NCI-H446 (cell line): ENCODE data around the gene ZER1.

Source experiments
- DNase-seq, 2 experiments: peaks; one replicate each; lab custom pipeline; 2025; lab: John Stamatoyannopoulos, UW

Gene ZER1

DNA sequence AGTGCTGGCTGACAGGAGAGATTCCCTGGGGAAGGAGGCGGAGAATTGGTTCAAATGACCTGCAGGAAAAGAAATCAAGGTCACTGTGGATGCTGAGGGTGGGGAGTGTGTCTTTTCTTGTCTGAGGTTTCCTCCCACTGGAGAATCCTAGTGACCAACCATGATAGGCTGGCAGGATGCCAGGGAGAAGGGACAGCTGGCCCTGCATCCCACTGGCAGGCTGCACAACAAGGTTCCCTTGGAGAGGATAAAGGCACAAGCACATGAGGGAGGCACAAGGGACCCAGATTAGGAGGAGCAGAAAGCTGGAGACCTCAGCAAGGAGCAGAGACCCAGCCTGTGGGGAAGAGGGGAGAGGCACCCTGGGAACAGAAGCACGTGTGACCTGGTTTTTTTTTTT is 36.4 kb downstream of the ZER1 start:
- no peak for DNase-seq

DNA sequence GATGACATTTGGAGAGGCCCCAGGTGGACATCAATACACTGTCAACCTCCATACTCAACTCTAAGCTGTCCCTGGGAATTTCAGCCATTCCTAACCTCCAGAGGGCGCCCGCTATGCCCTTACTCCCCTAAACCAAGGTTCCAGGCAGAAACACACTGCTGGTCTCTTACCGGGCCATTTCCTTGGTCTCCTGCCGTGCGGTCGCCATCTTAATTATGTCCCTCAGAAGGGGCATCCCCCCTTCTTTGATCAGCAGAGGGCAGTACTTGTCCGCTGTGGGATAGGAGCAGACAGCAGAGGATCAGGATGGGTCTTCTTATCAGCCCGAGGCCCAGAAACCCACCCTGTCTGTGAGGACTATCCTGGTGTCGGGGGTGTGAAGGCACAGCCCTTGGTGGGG is 38.5 kb downstream of the ZER1 start:
- peak in 1 of 2 experiments; percentile 42 for DNase-seq

DNA sequence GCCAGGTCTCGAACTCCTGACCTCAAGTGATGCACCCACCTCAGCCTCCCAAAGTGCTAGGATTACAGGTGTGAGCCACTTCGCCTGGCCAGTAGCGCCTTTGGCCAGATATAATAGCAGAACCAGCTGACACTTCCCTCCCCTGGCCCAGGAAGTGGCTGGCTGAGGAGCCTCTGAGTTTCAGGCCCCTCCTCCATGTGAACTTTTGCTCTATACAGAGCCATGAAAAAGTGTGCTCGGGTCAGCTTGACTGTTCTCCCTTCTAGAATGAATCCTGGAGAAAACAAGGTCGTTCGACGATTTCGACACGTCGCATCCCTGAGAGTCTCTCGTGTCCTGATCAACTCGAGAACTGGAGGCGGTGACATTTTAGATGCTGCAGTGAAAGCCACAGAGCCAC is 39.2 kb downstream of the ZER1 start:
- no peak for DNase-seq

DNA sequence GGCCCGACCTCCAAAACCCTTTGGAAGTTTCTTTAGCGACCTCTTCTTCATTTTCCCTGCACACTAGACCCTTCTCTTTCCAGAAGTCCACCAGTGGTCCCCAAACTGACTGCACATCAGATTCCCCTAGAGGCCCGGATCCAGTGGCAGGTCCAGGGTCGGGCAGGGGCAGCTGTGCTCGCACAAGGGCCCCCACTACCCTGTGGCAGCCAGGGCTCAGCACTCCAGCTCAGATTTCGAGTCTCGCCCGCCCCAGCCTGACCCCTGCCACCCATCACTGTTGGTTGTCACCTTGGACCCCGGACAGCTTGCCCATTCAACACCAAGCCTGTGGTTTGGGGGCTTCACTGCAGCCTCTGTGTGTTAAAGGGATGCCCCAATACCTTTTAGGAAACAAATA is 40.0 kb downstream of the ZER1 start:
- DNase-seq, result no peak

DNA sequence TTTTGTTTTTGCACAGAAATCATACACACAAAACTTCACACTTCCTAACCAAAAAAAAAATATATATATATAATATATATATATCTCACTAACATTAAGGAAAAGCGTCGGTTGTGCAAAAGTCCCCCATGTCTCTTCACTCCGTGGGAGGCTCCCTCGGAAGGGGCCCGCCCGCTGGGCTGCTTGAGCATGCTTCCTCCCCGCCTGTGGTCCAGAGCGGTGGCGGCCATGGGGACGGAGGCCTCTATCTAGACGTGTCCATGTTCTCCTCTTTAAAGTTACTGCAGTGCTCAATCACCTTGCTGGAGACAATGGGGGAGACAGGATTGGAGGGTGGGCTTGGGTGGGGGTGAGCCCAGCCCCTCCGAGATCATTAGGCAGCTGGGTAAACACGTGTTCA is 40.6 kb downstream of the ZER1 start:
- DNase-seq, result no peak

DNA sequence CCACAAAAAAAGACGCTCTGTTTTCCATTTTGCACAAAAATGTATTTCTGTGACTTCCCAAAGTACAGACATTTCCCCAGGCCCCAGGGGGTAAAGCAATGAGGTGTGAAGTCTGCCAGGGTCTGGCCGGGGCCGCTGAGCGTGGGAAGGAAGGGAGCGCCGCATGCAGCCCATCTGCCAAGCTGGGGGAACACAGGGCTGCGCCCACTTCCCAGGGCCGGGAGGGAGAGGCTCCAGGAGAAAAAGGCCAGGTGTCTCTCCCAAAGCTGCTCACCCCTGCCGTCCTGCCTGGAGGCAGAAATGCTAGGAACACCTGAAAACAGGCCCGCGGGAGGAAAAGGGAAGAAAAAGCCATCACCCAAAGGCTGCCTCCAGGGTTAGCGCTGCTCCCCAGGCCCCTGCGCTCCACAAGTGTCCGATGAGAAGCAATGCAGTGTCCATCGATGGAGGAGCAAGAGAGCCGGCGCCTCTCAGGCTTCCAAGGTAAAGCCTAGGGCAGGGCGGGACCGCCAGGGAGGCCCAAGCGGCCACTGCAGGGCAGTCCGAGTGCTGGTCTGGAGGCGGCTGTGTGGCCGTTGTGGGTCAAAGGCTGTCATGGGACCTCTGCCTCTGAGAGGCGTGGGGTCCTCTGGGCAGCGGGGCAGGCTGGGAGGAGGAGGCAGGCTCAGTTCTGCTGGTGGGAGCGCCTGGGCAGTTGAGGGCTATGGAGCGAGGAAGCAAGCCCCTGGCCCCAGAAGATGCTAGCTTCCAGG is 41.8 kb downstream of the ZER1 start:
- DNase-seq, result no peak

DNA sequence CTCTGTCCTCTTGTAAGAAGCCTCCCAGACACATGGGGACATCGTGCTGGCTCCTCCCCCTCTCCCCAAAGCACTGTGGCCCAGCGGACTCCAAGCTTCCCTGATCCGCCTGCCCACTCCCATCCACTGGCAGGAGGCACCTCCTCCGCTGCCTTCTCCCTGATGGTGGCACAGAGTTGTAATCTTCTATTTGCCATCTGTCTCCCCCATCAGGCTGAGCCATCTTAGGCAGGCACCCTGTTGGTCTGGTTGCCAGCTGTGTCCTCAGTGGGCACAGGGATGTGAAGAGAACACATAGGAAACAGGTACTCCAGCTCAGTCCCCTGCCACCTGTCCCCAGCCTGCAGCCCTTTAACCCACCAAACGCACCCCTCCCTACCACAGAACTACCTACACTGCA is 42.4 kb downstream of the ZER1 start:
- DNase-seq, result peak in 1 of 2 experiments; percentile 41

DNA sequence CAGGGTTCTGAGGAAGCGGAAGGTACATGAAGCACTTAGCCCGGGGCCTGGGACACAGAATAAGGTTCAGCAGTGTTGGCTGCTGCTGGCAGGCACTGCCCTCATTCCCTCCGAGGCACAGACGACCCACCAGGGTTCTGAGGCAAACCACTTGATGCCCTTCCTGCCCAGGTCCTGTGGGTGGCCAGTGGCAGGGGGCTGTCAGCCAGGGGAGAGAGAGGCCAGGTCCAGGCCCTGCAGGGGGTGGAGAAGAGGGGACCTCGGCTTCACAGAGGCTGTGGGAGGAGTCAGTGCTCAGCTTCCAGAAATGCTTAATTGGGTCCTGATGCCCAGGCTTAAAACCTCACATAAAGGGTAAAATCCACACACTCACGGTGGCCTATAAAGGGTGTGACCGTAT is 43.4 kb downstream of the ZER1 start:
- no peak for DNase-seq

DNA sequence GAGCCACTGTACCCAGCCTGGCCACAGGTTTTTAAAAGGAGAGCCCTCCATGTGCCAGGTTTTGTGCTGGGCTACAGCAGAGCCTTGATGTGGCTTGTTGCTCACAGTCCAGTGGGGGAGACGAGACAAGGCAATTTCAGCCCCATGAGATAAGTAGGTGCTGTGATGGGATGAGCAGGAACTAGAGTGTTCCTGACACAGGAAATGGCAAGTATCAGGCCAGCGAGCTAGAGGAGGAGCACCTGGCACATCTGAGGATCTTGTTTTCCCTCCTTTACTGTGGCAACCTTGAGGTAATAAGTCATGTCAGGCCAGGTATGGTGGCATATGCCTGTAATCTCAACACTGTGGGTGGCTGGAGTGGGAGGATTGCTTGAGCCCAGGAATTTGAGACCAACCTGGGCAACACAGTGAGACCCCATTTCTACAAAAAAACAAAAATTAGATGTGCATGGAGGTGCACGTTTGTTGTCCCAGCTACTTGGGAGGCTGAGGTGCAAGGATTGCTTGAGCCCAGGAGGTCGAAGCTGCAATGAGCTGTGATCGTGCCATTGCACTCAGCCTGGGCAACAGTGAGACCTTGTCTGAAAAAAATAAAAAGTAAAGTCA is 44.0 kb downstream of the ZER1 start:
- no peak for DNase-seq

DNA sequence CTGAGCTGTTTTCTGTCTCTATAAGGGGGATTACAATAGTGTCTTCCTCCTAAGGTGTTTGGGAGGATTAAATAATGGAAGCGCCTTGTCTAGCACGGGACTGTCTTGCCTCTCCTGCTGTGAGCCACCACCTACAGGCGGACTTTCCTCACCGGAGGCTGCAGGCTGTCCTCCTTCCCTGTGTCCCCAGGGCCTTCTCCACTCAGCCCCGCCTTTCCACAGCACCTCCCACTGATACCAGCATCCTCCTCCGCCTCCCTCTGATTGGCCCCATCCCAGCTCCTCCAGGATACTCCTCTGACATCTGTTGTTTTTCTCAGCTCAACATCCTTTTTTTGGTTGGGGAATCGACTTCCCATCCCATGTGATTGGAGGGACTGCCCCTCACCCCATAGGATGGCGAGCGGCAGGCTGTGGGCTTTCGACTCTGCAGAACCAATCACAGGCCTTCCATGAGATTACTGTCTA is 46.9 kb downstream of the ZER1 start:
- peak; percentile 64 to 82 for DNase-seq

DNA sequence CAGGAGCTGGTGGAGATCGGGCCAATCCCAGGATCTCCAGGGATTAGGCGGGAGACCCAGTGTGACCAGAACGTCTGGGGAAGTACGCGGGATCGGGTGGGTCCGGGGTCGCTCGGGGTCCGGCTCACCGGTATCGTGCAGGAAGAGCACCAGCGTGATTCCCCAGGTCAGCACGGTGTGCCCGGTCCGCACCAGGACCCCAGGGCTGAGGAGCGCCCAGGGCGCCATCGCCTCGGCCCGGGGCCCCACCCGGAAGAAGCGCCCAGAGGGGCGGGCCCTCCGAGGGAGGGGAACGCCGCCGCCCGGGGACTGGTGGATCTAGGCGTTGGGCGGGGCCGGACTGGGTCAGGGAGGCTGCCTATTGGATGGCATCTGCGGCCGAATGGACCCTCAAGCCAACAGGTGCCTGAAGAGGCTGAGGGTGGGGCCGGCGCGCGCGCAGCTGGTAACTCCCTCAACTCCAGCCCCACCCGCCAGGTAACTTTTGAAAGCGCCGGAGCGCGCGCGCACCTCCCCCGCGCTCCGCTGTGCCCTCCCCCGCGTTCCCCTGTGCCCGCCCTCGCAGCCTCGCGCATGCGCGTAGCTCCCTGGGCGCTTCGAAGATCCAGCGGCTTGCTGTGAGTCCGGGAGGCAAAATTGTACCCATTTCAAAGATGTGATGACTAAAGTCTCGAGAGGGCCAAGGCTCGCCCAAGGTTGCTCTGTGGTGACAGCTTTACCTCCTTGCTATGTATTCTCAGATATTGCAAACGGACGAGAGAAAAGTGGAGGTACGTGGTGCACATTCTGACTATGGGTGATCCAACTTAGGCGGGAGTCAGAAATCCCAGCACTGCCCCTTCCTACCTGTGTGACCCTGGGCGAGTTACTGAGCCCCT is 47.6 kb downstream of the ZER1 start, which contains the start of gene ZDHHC12:
ZDHHC12 (minus strand) TSS at position 262 of the 878 bp plus-strand sequence; CDS start at position 228, 34 bp downstream.
- peak; percentile 92 to 94 for DNase-seq

DNA sequence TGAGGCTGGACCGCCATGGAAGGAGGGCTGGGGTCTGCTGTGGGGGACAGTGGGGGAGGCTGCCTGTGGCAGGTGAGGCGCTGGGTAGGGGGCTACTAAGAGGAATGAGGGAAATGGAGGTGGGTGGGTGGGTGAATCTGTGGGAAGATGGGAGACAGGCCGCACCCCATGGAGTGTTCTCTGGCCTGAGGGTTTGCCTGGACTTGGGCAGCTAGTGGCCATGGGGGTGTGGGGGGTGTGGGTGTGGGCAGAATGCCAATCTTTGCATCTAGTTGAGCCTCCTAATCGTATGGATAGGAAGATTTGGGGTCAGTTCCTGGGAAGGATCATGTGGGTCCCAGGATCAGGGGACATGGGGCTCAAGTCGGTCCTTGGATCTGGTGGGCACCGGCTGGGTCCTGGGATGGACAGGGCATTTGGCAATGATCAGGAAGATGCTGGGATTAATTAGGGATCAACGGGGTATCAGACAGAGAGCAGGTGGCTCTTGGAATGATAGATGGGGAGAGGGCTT is 48.3 kb downstream of the ZER1 start:
- no peak for DNase-seq

DNA sequence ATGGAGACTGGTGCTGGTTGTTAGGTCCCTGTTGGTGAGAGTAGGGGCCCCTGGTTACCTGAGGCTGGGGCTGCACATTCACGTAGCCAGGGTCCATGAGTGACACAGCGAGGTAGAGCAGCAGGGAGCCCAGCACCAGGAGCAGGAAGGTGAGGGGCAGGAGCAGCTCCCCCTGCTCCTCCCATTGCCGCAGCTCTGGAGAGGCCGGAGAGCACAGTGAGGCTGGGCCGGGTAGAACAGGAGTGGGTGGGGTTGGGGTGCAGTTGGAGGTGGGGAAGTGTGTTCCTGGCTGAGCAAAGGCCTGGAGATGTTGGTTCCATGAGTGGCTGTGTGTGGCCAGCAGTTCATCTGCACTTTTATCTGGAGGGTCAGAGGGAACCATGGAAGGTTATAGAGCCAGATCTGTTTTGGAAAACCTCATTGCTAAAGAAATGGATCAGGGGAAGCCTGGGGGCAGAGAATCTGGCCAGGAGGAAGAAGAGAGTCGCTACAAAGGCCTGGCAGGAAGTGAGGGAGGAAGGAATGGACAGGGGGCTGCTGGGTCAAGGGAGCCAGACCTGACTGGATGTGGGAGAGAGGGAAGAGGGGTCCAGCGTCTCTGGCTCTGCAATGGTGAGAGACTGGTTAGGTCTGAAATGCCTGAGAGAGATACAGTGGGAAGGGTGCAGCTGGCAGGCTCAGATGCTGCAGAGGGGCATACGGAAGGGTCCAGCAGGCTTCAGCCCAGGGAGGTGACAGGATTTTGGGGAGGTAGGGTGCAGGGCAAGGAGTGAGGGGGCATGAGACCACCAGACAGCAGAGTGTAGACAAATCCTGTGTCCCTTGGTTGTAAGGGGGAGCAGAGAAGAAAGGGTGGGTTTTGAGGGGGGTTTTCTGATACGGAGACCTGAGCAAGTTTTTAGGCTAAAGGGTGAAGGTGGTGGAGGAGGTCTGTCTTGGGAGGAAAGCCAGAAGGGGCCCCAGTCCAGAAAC is 49.1 kb downstream of the ZER1 start:
- DNase-seq, result no peak

DNA sequence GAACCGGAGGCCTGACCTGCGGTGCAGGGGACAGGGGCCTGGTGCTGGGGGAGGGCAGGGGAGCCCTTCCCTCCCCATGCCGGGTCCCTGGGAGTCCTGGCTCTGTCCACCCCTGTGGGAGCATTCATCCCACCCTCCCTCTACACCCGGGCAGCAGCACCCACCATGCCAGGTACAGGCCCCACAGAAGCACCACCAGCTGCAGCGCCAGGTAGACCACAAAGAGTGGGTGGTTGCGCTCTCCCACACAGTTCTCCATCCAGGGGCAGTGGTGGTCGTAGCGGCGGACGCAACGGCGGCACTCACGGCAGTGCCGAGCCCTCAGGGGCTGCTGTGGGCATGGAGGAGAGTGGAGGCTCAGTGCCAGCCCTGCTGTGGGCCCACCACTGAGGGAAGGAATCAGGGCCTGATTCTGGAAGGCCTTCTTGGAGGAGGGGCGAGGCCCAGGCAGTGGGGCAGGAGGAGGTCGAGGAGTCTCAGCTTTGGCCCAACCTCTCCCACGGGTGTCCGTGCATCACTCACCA is 50.2 kb downstream of the ZER1 start:
- no peak for DNase-seq

DNA sequence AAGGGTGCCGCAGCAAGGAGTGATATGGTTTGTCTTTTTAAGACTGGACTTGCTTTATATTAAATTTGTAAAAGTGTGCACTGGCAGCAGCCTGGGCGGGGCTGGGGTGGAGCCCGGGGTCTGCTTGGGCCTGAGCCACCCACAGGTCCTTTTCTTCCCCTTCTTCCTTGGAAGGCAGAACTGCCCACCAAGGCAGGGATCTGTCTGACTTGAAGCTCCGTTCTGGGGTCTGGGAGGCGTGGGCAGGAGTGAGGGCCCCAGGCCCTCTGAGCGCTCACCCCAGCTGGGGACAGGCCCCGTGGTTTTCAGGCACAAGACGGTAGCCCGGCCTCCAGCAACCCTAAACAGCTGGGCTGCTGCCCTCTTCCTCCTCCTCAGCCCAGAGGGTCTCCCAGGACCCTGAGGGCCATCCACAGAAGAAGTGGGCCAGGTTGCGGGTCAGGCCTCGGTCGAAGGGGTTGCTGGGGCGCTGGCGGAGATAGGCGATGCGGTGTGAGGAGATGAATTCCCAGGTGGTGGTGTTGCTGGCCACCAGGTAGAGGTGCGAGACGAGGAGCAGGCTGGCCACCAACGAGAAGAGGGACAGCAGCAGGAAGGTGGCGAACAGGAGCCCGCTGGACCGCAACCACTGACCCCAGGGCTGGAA is 50.8 kb downstream of the ZER1 start:
- no peak for DNase-seq

DNA sequence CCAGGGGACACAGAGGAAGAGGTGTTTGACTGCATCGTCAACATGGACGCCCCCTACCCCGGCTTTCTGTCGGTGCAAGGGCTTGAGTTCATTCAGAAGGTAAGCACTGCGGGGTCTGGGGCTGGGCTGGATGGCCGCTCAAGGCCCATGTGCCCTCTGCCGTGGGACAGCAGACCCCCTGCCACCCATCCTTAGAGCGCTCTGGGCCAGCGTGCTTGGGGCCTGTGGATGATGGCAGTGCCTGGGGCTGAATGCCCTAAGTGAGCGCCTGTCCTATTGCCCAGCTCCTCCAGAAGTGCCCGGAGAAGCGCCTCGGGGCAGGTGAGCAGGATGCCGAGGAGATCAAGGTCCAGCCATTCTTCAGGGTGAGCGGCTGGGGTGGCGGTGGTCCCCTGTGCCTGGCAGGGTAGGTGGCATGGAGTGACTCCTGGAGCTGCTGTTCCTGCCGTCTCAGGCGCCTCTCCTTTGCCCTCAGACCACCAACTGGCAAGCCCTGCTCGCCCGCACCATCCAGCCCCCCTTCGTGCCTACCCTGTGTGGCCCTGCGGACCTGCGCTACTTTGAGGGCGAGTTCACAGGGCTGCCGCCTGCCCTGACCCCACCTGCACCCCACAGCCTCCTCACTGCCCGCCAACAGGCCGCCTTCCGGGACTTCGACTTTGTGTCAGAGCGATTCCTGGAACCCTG is 51.7 kb downstream of the ZER1 start:
- DNase-seq, result no peak

DNA sequence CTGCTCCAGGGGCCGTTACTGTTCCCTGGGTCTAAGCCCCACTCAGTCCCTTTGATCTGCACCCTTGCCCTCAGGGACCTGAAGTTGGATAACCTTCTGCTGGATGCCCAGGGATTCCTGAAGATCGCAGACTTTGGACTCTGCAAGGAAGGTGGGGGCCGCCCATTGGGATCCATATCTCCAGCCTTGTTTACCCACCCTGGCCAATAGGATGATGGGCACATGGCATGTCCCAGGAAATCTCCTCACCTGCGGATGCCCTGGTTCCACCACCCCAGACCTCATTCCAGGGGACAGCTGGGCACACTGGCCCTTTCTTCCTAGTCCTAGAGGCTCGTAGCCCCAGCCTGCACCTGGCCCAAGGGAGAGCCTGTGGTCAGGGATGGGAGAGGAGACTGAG is 53.3 kb downstream of the ZER1 start:
- no peak for DNase-seq

DNA sequence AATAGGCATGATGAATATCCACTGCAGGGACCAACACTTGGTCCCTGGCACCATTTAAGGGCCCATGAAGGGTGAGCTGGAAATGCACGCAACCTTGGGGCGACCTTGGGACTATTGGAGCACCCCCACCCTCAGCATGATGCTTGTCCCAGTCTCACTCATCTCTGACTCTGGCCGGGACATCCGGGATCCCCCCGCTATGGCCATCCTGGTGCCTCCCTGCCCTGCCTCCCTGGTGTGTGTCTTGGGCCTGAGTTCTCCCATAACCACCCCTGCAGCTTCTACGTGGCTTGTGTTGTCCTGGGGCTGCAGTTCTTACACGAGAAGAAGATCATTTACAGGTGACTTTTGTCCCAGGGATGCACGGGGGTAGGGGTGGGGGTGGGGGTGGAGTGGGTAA is 53.7 kb downstream of the ZER1 start:
- DNase-seq, result no peak

DNA sequence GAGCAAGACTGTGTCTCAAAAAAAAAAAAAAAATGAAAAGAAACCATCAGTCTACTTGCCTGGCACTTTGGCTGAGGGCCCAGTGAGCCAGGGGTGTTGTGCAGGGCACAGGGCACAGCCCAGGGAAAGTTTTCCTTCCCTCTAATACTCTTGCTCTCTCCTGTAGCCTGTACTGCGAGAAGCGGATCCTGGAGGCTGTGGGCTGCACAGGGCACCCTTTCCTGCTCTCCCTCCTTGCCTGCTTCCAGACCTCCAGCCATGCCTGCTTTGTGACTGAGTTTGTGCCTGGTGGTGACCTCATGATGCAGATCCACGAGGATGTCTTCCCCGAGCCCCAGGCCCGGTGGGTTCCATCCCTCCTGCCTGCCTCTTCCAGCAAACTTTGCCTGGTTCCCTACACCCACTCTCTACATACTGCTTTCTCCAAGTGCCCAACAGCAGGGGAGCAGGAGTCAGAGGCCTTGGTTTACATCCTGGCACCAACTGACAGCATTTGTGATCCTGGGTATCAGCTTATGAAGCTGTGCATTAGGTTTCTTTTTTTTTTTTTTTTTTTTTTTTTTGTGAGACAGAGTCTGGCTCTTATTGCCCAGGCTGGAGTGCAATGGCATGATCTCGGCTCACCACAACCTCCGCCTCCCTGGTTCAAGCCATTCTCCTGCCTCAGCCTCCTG is 55.0 kb downstream of the ZER1 start:
- no peak for DNase-seq
